IPS DF 6.9 (cell line): Measurements from ENCODE around the gene LCN1.

Experiments
- DNase-seq: peaks from one replicate; pipeline ENCODE4 v3.0.0-alpha.2; 2013; ENCODE audit warnings: low read depth, low spot score
- H3K27ac ChIP-seq: one replicate; pipeline ENCODE4 v1.5.1; 2013; ENCODE audit warnings: low read length, control low read depth
- H3K27me3 ChIP-seq: 2 replicates; pipeline ENCODE4 v1.6.1; 2013; ENCODE audit warnings: mild to moderate bottlenecking, low read length; ENCODE audit not compliant: control insufficient read depth, insufficient read depth
- H3K36me3 ChIP-seq: 2 replicates; pipeline ENCODE4 v1.6.1; 2013; ENCODE audit warnings: low read length; ENCODE audit not compliant: control insufficient read depth, insufficient read depth
- H3K4me1 ChIP-seq: 2 replicates; pipeline ENCODE4 v1.6.1; 2013; ENCODE audit warnings: low read length; ENCODE audit not compliant: control insufficient read depth, insufficient read depth
- H3K4me3 ChIP-seq: 2 replicates; pipeline ENCODE4 v1.5.1; 2013; ENCODE audit warnings: mild to moderate bottlenecking, low read length
- H3K9me3 ChIP-seq: 2 replicates; pipeline ENCODE4 v1.6.1; 2013; ENCODE audit warnings: low read length, inconsistent platforms; ENCODE audit not compliant: control insufficient read depth, insufficient read depth
- WGBS: extraction: QIAGEN DNeasy Blood & Tissue Kit; methylation state at CpG from one replicate; pipeline ENCODE4 v1.1.7; 2013; ENCODE audit warnings: mixed read lengths, missing lambda C conversion rate; ENCODE audit not compliant: insufficient read length, insufficient coverage; 5-methylcytosine and 5-hydroxymethylcytosine counted together

LCN1 gene

DNA sequence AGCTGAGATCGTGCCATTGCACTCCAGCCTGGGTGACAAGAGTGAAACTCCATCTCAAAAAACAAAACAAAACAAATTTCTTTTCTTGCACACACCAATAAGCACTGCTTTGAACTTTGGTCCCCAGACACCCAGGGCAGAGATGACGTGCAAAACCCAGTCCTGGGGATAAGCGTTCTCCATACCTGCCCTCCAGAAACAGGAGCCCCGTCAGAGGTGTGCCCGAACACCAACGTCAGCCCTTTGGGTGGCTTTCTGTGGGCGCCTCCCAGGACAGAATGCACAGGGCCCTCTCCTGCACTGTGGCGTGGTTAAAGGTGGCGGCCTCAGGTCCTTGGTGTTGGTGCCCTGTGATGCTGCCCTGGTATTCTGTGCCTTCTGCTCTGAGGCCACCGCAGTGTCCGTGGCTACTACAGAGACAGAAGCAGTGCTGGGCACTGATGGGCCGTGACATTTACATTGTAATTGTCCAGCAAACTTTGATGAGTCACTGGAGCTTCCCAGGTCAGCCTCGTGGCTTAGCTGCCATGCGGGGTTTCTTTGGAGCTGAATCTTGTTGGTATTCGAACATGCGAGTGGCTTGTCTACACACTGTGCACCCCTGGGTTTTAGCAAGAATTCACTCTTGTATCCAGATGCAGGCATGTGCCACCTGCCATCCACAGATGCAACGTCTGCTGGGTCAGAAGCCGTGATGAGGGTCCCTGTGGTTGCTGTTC, 31.9 kb upstream of the LCN1 start:
- H3K4me3 ChIP-seq, result no peak overlapping the region
- no CpG with 5 or more reads among the region's 18 CpGs for WGBS
- no peak overlapping the region for H3K27ac ChIP-seq
- DNase-seq, result no peak
- H3K27me3 ChIP-seq, result no peaks in the 10 kb centered on the region
- no peaks in the 10 kb centered on the region; the same call in 1 of the 2 replicates for H3K4me1 ChIP-seq
- peaks cover 29% of the 10 kb centered on the region for H3K36me3 ChIP-seq
- no peaks in the 10 kb centered on the region for H3K9me3 ChIP-seq

DNA sequence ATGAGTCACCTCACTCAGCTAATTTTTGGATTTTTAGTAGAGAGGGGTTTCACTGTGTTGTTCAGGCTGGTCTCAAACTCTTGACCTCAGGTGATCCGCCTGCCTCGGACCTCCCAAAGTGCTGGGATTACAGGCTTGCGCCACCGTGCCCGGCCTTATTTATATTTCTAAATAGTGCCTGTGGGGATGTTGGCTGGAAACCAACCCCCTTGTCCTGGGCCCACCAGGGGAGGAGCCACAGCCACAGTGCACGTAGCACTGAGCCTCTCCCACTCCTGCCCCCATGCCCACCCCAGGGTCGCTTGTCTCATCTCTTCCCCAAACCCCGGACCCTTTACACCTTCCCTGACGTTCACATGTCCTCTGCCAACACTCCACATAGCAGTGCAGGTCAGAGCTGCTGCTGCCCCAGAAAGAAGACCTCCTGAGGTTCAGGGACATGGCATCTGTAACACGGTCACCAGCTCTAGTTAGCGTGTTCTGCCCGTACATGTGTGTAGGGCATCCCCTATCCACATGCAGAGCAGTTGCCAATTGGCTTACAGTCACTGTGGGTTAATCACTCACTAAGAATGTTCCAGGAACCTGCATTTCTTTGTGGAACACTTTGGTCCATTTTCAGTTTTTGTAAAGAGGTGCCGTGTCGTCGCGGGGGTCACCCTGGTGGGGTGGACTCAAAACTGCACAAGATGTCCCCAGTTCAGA, 30.9 kb upstream of the LCN1 start:
- no peak overlapping the region for H3K27ac ChIP-seq
- DNase-seq, result no peak
- peaks cover 20% of the 10 kb centered on the region for H3K36me3 ChIP-seq
- WGBS, result no CpG with 5 or more reads among the region's 16 CpGs
- no peaks in the 10 kb centered on the region for H3K27me3 ChIP-seq
- no peak overlapping the region for H3K4me3 ChIP-seq
- no peaks in the 10 kb centered on the region for H3K9me3 ChIP-seq
- no peaks in the 10 kb centered on the region; the same call in 1 of the 2 replicates for H3K4me1 ChIP-seq

DNA sequence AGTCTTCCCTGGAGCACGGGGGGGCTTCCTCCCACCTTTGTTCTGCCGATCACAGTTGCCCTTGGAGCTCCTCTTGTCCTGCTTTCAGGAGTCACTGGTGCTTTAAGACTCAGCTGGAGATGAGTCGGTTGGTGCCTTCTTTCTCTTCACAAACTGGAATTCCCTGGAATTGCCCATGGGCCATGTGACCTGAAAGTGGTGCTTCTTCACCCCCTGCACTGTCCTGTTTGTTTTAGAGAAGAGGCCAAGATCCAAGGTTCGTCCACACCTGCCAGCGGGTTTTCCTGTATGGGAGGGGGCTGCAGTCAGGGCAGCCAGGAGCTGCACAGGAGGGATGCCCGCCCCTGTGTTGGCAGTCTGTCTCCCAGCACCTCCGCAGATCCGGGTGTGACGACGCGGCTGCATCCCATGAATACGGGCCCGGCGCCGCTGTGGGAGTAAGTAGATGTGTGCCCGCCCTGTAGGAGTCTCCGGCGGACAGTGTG, 30.2 kb upstream of the LCN1 start:
- Histone ChIP-seq H3K4me1 (no peaks in the 10 kb centered on the region; the same call in 1 of the 2 replicates), H3K9me3 (no peaks in the 10 kb centered on the region), H3K27me3 (no peaks in the 10 kb centered on the region), H3K36me3 (peaks cover 13% of the 10 kb centered on the region), H3K27ac (no peak overlapping the region), H3K4me3 (no peak overlapping the region)
- no peak for DNase-seq
- no CpG with 5 or more reads among the region's 18 CpGs for WGBS

DNA sequence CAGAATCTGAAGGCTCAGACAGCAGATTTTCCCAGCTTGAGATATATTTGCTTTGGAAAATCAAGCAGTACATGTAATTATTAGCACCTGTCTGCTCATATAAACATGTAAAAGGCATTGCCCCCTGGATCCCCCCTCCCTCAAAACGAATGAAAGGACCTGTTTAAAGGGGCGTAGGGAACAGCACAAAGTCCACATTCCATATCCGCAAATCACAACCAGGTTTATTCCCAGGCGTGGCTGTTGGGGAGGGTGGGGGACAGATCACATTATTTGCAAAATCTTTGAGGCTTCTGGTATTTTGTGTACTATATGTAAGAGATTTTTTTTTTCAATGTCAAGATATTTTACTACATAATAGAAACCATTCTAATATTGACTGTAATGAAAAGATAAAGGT, 29.5 kb upstream of the LCN1 start:
- Histone ChIP-seq H3K9me3 (no peaks in the 10 kb centered on the region), H3K4me3 (no peak overlapping the region), H3K27ac (no peak overlapping the region), H3K36me3 (peaks cover 8% of the 10 kb centered on the region), H3K4me1 (no peaks in the 10 kb centered on the region; the same call in 1 of the 2 replicates), H3K27me3 (no peaks in the 10 kb centered on the region)
- WGBS, result no CpG with 5 or more reads among the region's 4 CpGs
- DNase-seq, result no peak

DNA sequence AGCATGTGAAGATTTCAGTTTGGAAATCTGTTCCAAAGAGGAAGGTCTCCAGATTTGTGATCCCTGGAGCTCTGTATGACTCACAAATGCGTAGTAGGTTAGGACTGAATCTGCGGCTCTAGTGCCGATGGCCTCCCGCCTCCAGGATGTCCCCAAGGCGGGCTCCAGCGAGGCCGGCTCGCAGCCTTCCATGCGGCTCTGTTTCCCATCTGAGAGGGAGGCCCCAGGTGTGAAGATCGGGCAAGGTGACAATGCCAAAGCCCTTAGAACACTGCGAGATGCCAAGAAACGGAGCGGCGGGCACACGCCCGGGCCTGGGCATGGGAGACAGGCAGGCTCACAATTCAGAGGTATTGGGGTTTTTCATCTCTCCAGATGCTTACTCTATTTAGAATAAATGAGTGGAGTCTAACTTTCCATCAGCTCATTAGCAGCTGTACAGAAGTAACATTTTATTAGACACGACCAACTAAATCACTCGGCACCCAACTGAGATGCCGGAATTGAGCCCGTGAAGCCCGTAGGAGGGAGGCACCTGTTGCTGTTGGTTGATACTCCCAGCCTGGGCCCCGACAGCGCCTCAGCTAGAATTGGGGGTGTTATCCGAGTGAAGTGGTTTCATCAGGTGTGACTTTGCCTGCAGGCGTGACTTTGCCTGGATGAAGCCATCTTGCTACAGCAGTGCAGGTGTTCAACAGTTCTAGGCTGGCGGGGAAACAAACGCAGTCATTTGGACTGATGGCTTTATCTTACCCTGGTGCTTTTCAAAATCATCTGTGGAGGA, 28.2 kb upstream of the LCN1 start:
- no CpG with 5 or more reads among the region's 27 CpGs for WGBS
- Histone ChIP-seq H3K4me1 (no peaks in the 10 kb centered on the region; the same call in 1 of the 2 replicates), H3K9me3 (no peaks in the 10 kb centered on the region), H3K4me3 (no peak overlapping the region), H3K27me3 (no peaks in the 10 kb centered on the region), H3K27ac (no peak overlapping the region), H3K36me3 (peaks cover 4% of the 10 kb centered on the region; the same call in 1 of the 2 replicates)
- no peak for DNase-seq

DNA sequence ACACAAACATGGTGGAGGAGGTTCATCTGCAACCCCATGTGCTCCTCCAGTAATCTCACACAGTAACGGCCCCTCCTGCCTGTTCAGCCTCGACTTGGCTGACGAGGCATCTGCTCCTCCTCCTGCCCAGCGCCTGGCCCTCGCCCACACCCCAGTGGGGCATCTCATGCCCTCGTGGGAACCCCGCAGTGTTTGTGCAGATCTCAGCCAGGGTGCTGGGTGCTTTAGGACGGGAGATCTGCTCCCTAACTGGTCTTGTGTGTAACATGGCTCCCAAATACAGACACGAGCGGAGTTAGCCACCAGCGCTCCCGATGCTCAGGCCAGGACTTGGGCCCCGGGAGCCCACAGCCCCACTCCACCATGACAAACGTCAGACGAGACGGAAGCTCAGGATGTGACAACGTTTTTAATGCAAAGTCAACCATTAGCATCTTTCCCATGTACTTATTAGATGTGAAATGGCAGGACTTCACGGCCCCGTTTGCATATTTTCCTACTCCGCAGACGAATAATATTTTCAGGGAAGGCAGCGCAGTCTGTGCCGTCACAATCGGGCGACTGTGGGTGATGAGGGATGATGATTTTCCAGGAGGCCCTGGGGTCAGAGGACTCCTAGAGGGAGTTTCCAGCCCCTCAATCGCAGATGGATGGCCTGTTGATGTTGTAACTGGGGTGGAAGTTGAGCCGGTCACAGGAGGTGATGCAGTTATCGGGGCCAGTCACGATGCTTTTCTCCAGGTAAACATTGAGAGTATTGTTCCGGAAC, 26.3 kb upstream of the LCN1 start:
- WGBS, result no CpG with 5 or more reads among the region's 30 CpGs
- DNase-seq, result no peak
- no peak overlapping the region for H3K27ac ChIP-seq
- no peaks in the 10 kb centered on the region for H3K27me3 ChIP-seq
- H3K36me3 ChIP-seq, result no peaks in the 10 kb centered on the region
- H3K9me3 ChIP-seq, result no peaks in the 10 kb centered on the region
- H3K4me3 ChIP-seq, result no peak overlapping the region
- no peaks in the 10 kb centered on the region for H3K4me1 ChIP-seq

DNA sequence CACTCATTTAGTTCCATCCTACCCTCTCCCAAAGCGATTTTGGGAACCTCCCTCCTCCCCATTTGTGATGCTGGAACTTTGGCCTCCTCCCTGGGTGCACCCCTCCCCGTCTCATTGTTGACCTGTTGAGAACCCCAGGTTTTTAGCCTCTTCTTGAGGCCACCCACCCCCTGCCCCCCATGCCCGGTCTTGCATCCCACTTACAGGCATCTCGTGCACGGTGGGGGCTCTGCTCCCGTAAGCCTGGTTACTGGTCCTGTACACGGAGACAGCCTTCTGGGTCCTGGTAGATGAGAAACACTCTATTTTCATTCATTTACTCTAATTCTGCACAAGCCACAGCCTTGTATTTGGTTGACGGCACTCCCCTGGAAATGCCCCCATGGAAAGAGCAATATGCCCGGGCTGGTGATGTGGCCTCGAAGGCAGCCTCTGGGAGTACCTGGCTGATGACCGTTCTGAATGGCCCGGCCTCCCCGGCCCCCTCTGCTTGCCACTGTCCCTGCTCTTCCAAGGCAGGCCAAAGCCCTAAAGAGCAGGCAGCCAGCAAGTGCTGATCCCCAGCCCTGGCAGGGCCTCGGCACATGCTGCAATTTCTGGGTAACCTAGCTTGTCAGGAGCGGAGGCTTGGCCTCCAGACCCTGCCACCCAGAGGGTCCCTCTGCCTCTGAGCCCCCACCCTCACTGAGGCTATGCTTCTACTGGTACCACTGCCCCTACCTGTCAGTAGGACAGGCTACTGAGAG, 22.7 kb upstream of the LCN1 start:
- H3K27ac ChIP-seq, result no peak overlapping the region
- H3K36me3 ChIP-seq, result peaks cover 9% of the 10 kb centered on the region
- no peaks in the 10 kb centered on the region for H3K4me1 ChIP-seq
- no CpG with 5 or more reads among the region's 15 CpGs for WGBS
- no peaks in the 10 kb centered on the region for H3K27me3 ChIP-seq
- H3K9me3 ChIP-seq, result no peaks in the 10 kb centered on the region
- H3K4me3 ChIP-seq, result no peak overlapping the region
- DNase-seq, result no peak

DNA sequence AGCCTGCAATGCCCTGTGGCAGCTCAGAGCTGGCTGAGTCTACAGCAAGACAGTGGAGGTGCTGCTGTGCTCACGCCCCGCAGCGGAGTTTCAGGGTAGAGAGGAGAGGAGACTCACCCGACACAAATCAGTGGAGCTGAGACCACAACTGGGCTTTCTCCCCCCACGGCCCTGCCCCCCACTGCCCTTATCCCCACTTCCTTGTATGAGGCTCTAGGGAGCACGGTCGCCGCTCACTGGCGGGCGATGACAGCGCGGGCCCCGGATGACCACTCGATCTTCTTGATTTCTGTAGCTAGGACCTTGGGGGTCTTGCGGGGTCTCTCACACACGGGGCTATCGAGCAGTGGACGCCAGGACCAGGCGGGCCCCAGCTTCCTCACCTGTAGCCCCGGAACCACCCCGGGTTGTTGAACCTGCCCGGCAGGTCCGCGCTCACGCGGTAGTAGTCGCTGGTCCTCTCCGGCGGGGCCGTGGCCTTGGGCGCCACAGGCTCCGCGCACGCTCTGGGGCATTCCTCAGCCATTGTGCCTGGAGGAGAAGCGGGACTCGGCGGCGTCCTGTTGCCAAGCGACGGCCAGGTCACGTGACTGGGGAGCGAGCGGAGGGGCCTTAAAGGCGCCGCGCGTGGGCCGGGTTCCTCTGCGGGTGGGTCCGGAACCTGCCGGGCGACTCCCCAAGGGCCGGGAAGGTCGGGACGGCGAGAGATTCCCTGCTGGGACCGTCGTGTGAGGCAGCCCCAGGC, 21.7 kb upstream of the LCN1 start:
- WGBS, result no CpG with 5 or more reads among the region's 58 CpGs
- H3K4me3 ChIP-seq, result peak overlapping the region; percentile 91; the same call in 1 of the 2 replicates
- H3K9me3 ChIP-seq, result no peaks in the 10 kb centered on the region
- no peak for DNase-seq
- H3K27me3 ChIP-seq, result no peaks in the 10 kb centered on the region
- peaks cover 16% of the 10 kb centered on the region for H3K36me3 ChIP-seq
- no peaks in the 10 kb centered on the region for H3K4me1 ChIP-seq
- no peak overlapping the region for H3K27ac ChIP-seq

DNA sequence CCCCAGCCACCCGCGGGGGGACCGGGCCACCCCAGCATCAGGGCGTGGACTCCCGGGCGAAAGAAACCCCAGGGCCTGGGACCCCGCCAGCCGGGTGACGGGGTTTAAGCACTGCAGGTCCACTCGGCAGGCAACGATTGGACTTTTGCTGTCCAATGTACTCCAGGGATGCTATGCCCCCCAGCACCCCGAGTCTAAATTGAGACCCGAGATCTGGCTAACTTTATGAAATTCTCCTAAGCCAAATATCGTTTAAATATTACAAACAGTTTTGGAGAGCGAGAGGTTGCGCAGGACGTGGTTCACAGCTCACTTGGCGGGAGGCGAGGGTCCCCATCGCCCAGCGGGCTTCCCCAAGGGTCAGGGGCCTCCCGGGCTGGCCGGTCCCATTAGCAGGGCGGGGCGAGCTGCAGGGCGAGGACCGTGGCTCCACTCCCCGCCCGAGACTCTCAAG, 21.1 kb upstream of the LCN1 start:
- Histone ChIP-seq H3K27ac (no peak overlapping the region), H3K36me3 (peaks cover 19% of the 10 kb centered on the region), H3K27me3 (no peaks in the 10 kb centered on the region), H3K4me1 (no peaks in the 10 kb centered on the region), H3K9me3 (no peaks in the 10 kb centered on the region), H3K4me3 (peak overlapping the region; percentile 91; the same call in 1 of the 2 replicates)
- WGBS, result no CpG with 5 or more reads among the region's 29 CpGs
- no peak for DNase-seq
